Adrenal gland (tissue), 5 donors: ENCODE measurements around the gene BTBD1.

ENCODE experiments used
- CTCF ChIP-seq, 6 experiments: fragments of 450-650 bp in 4 of 6; fragments of 200-600 bp in 2 of 6; sonication (generic) in 1 of 6; IDR thresholded peaks; 1 replicate in 5 of 6; 2 replicates in 1 of 6; pipeline versions ENCODE4 v1.5.1 to v1.8.0; 2016 to 2021; ENCODE audit warnings: antibody characterized with exemption in 6 of 6, mild to moderate bottlenecking in 2 of 6, moderate library complexity in 1 of 6
- POLR2A ChIP-seq, 2 donors: fragments of 450-650 bp; IDR thresholded peaks; one replicate each; pipeline ENCODE4 v1.6.1; 2017; ENCODE audit warnings: antibody characterized with exemption in 2 of 2, mild to moderate bottlenecking in 2 of 2, moderate library complexity in 1 of 2
- donor health status: DM: no; HTN: no; CAD: no.

- TF ChIP-seq POLR2A (IDR thresholded peaks at IDR 0.05): no peak
- no peak for TF ChIP-seq CTCF (IDR thresholded peaks at IDR 0.05)
Measured at GRCh38 chr15:82978438-82978837, 88.6 kb downstream of the BTBD1 start.
